Ovary (tissue), 3 donors: ENCODE data around the gene DUSP12.

Experiments
- EP300 ChIP-seq: sonication (generic); formaldehyde crosslinking; IDR thresholded peaks from one replicate; pipeline ENCODE4 v1.6.1; 2017; ENCODE audit warnings: antibody characterized with exemption
- POLR2A ChIP-seq: fragments of 450-650 bp; IDR thresholded peaks from one replicate; pipeline ENCODE4 v1.6.1; 2017; ENCODE audit warnings: antibody characterized with exemption, mild to moderate bottlenecking, moderate library complexity
- TF ChIP-seq, protein P1 (sequence below), 3 donors: fragments of 450-650 bp in 2 of 3; fragments of 200-600 bp in 1 of 3; IDR thresholded peaks; one replicate each; pipeline versions ENCODE4 v1.5.1 to v1.8.0; 2016 to 2022; ENCODE audit warnings: antibody characterized with exemption in 3 of 3, mild to moderate bottlenecking in 1 of 3
- donor health status: DM: no; HTN: no; CAD: no.

DNA sequence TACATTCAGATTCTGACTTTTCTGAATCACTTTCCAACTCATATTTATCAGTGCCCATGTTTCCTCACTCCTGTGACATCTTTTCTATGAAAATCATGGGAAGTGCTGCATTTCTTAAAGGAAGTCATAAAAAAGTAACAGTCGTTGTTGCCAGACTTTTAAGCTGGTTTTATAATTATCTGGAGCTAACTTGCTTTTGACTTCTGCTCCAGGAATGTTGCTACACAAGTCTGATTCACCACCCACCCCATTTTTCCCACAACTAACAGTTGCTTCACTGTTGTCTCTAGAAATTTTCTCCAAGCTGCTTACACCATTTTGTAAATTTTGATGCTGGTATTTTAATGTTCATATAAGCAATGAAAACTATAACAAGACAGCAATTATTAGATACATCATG is 16.1 kb upstream of the DUSP12 start:
- TF ChIP-seq, protein P1, sequence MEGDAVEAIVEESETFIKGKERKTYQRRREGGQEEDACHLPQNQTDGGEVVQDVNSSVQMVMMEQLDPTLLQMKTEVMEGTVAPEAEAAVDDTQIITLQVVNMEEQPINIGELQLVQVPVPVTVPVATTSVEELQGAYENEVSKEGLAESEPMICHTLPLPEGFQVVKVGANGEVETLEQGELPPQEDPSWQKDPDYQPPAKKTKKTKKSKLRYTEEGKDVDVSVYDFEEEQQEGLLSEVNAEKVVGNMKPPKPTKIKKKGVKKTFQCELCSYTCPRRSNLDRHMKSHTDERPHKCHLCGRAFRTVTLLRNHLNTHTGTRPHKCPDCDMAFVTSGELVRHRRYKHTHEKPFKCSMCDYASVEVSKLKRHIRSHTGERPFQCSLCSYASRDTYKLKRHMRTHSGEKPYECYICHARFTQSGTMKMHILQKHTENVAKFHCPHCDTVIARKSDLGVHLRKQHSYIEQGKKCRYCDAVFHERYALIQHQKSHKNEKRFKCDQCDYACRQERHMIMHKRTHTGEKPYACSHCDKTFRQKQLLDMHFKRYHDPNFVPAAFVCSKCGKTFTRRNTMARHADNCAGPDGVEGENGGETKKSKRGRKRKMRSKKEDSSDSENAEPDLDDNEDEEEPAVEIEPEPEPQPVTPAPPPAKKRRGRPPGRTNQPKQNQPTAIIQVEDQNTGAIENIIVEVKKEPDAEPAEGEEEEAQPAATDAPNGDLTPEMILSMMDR (IDR thresholded peaks at IDR 0.05), result no peak
- no peak for TF ChIP-seq POLR2A
- TF ChIP-seq EP300, result no peak
